ENCODE measurements around the gene TRIM23. TPM values are rescaled to one million over a fixed set of nuclear protein-coding genes. Genes with fewer than 3 reads are reported as not detected.

The TRIM23 gene
- total RNA-seq, 1 experiment from 2014 or later, result 13.5 TPM

DNA sequence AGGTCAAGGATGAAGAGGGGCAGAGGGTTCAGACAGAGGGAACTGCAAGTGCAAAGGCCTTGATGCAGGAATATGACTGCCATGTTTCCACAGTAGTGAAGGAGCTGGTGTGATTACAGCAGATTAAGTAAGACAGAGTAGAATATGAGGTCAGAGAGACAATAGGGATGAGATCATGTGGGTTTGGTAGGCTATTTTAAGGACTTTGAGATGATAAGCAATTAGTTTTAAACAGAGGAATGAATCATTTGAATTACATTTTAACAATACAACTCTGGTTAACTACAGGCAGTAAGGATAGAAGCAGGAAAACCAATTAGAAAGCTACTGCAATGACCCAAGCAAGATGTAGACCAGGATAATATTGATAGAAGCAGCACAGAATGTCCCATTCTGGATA, 68.8 kb downstream of the TRIM23 start:
- Histone ChIP-seq H3K27me3 (replicated peaks) (no peaks in the 10 kb centered on the region), H3K9me3 (replicated peaks) (no peaks in the 10 kb centered on the region), H3K27ac (peak overlapping the region; percentile 19; the same call in 1 of the 2 replicates), H3K4me1 (replicated peaks) (peaks cover 7% of the 10 kb centered on the region; the same call in 1 of the 2 replicates), H3K36me3 (peaks cover 47% of the 10 kb centered on the region), H3K4me3 (no peak overlapping the region)
- peak in 1 of 2 experiments; percentile 15 for DNase-seq (ENCODE audit: low read depth in 1 of 2, low spot score in 2 of 2)

DNA sequence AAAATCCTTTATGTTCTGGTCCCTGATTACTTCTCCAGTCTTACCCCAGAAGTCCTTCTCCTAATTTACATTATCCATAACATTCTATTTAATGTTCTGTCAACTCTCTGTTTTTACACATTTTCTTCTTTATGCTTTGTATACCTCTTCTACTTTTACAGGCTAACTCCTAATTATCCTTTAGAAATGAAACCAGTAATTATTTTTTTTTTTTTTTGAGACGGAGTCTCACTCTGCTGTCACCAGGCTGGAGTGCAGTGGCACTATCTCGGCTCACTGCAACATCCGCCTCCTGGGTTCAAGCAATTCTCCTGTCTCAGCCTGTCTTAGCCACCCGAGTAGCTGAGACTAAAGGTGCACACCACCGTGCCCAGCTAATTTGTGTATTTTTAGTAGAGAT, 70.2 kb downstream of the TRIM23 start:
- H3K4me1 ChIP-seq (replicated peaks), result peaks cover 7% of the 10 kb centered on the region; the same call in 1 of the 2 replicates
- peaks cover 55% of the 10 kb centered on the region for H3K36me3 ChIP-seq
- no peak overlapping the region for H3K27ac ChIP-seq
- H3K27me3 ChIP-seq (replicated peaks), result no peaks in the 10 kb centered on the region
- no peak for DNase-seq (ENCODE audit: low read depth in 1 of 2, low spot score in 2 of 2)
- no peaks in the 10 kb centered on the region for H3K9me3 ChIP-seq (replicated peaks)
- H3K4me3 ChIP-seq, result no peak overlapping the region

DNA sequence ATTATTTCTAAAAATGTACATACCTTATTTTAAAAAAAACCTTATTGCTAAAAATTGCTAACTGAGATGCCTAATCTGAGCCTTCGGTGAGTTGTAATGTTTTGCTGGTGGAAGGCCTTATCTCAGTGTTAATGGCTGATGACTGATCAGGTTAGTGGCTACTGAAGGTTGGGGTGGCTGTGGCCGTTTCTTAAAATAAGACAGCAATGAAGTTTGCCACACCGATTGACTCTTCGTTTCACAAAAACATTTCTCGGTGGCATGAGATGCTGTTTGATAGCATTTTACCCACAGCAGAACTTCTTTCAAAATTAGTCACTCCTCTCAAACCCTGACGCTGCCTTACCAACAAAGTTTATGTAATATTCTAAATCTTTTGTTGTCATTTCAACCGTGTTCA, 75.9 kb downstream of the TRIM23 start:
- DNase-seq (ENCODE audit: low read depth in 1 of 2, low spot score in 2 of 2), result no peak
- no peak overlapping the region for H3K4me3 ChIP-seq
- no peaks in the 10 kb centered on the region for H3K4me1 ChIP-seq (replicated peaks)
- no peaks in the 10 kb centered on the region for H3K9me3 ChIP-seq (replicated peaks)
- H3K36me3 ChIP-seq, result peaks cover 50% of the 10 kb centered on the region
- no peaks in the 10 kb centered on the region for H3K27me3 ChIP-seq (replicated peaks)
- no peak overlapping the region for H3K27ac ChIP-seq

DNA sequence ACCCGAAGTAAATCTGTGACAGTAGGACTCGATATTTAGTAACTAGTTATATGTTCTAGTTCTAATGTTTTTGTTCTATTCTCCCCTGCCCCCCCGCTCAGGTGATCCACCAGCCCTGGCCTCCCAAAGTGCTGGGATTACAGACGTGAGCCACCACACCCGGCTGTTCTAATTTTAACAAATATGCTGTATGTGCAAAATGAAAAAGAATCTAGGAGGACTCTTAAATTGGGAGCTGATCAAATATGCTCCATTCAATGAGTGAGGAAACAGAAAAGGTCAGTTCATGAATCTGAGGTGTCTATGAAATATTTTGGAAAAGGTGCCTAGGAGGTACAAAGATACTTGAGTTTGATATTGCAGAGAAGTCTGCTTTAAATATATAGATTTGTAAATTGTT, 78.0 kb downstream of the TRIM23 start:
- H3K4me3 ChIP-seq, result no peak overlapping the region
- peaks cover 70% of the 10 kb centered on the region for H3K36me3 ChIP-seq
- no peaks in the 10 kb centered on the region for H3K27me3 ChIP-seq (replicated peaks)
- H3K4me1 ChIP-seq (replicated peaks), result no peaks in the 10 kb centered on the region
- no peak for DNase-seq (ENCODE audit: low read depth in 1 of 2, low spot score in 2 of 2)
- no peak overlapping the region for H3K27ac ChIP-seq
- no peaks in the 10 kb centered on the region for H3K9me3 ChIP-seq (replicated peaks)

DNA sequence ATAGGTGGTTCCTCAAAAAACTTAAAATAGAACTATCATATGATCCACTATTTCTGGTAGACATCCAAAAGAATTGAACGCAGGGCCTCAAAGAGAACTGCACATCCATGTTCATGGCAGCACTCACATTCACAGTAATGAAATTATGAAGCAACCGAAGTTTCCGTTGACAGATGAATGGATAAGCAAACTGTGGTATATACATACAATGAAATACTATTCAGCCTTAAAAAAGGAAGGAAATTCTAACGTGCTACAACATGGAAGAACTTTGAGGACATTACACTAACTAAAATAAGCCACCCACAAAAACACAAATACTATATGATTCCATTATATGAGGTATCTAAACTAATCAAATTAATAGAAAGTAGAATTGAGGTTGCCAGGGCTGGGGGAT, 79.7 kb downstream of the TRIM23 start:
- peaks cover 70% of the 10 kb centered on the region for H3K36me3 ChIP-seq
- no peak for DNase-seq (ENCODE audit: low read depth in 1 of 2, low spot score in 2 of 2)
- H3K9me3 ChIP-seq (replicated peaks), result no peaks in the 10 kb centered on the region
- no peak overlapping the region for H3K27ac ChIP-seq
- H3K4me1 ChIP-seq (replicated peaks), result no peaks in the 10 kb centered on the region
- no peaks in the 10 kb centered on the region for H3K27me3 ChIP-seq (replicated peaks)
- H3K4me3 ChIP-seq, result no peak overlapping the region

DNA sequence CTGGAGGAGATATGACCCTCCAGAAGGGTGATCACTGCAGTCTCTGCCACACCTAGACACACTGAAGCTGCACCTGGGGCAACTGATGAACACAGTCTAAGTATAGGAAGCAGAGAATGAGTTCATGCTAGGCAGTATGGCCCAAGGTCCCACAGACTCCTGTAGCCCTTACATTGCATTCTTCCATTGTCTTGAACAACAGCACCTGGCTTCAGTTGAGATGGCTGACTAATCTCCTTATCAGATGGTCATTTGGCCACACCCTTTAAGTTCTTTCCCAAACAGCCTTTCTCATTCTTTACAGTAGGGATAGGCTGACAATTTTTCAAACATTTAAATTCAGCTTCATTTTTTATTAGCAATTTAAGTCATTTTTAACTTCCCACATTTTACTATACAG, 84.3 kb downstream of the TRIM23 start:
- Histone ChIP-seq H3K4me3 (no peak overlapping the region), H3K36me3 (peaks cover 51% of the 10 kb centered on the region), H3K9me3 (replicated peaks) (no peaks in the 10 kb centered on the region), H3K27me3 (replicated peaks) (no peaks in the 10 kb centered on the region), H3K27ac (no peak overlapping the region), H3K4me1 (replicated peaks) (no peaks in the 10 kb centered on the region)
- no peak for DNase-seq (ENCODE audit: low read depth in 1 of 2, low spot score in 2 of 2)

Other genes with a start within 250 kb of the TRIM23 start
- gene ADAMTS6, start 142.4 kb downstream of the TRIM23 start, total RNA-seq (2014; rRNA removed; shearing (Covaris generic)), result 3.5 and 4.1 TPM in 2 replicates
- gene CENPK, start 61.2 kb downstream of the TRIM23 start, total RNA-seq (2014; rRNA removed; shearing (Covaris generic)), result 51.8 and 54.9 TPM in 2 replicates
- gene PPWD1, start 61.0 kb downstream of the TRIM23 start, total RNA-seq (2014; rRNA removed; shearing (Covaris generic)), result 35.7 and 44.4 TPM in 2 replicates
- 5.8 and 8.0 TPM in 2 replicates for gene SHLD3, start 694 bp upstream of the TRIM23 start, total RNA-seq (2014; rRNA removed; shearing (Covaris generic))
- gene TRAPPC13, start 694 bp upstream of the TRIM23 start, total RNA-seq (2014; rRNA removed; shearing (Covaris generic)), result 19.9 and 40.2 TPM in 2 replicates
- gene SGTB, start 97.8 kb upstream of the TRIM23 start, total RNA-seq (2014; rRNA removed; shearing (Covaris generic)), result 12.2 and 14.3 TPM in 2 replicates
- gene NLN, start 97.9 kb upstream of the TRIM23 start, total RNA-seq (2014; rRNA removed; shearing (Covaris generic)), result 27.4 and 32.4 TPM in 2 replicates

Data from SJSA1 (cell line).